Stimulated activated CD8-positive, alpha-beta memory T cell treated with anti-CD3 and anti-CD28 coated beads, Interleukin-2, amount 100 ng/mL, for 1 hour (primary cell): ENCODE measurements around the gene GPC1.

Experiments
- DNase-seq, 2 donors: peaks; one replicate each; pipeline ENCODE4 v3.0.0-alpha.2; 2020; ENCODE audit warnings: low read depth in 2 of 2

GPC1 gene

GRCh38 chr2:240397542-240397916, 37.9 kb upstream of the GPC1 start:
- no peak for DNase-seq

- DNase-seq = no peak
These were observed 37.4 kb upstream of the GPC1 start for GRCh38 chr2:240397924-240398645.

GRCh38 chr2:240398661-240399267, 36.7 kb upstream of the GPC1 start:
- no peak for DNase-seq

GRCh38 chr2:240399419-240400324, 35.8 kb upstream of the GPC1 start:
- DNase-seq = no peak

- DNase-seq = no peak
These were observed 34.9 kb upstream of the GPC1 start for GRCh38 chr2:240400371-240401161.

- no peak for DNase-seq
These were observed 34.2 kb upstream of the GPC1 start for GRCh38 chr2:240401308-240401707.

- no peak for DNase-seq
These were observed 33.5 kb upstream of the GPC1 start for GRCh38 chr2:240401781-240402551.

GRCh38 chr2:240402566-240403272, 32.7 kb upstream of the GPC1 start:
- no peak for DNase-seq

GRCh38 chr2:240403396-240404104, 31.9 kb upstream of the GPC1 start:
- no peak for DNase-seq

- DNase-seq = no peak
These were observed 31.1 kb upstream of the GPC1 start for GRCh38 chr2:240404174-240404852.

- no peak for DNase-seq
These were observed 30.3 kb upstream of the GPC1 start for GRCh38 chr2:240405133-240405532.

- no peak for DNase-seq
These were observed 29.7 kb upstream of the GPC1 start for GRCh38 chr2:240405684-240406313.

- DNase-seq = no peak
These were observed 28.4 kb upstream of the GPC1 start for GRCh38 chr2:240407090-240407489.

- DNase-seq = no peak
These were observed 25.5 kb upstream of the GPC1 start for GRCh38 chr2:240410004-240410403.

GRCh38 chr2:240410808-240411207, 24.7 kb upstream of the GPC1 start:
- DNase-seq = no peak

GRCh38 chr2:240411261-240412160, 24.0 kb upstream of the GPC1 start:
- no peak for DNase-seq

- DNase-seq = no peak
These were observed 23.1 kb upstream of the GPC1 start for GRCh38 chr2:240412211-240412861.
